IMR-90 (cell line): ENCODE measurements around the gene MRGPRF. TPM values are rescaled to one million over a fixed set of nuclear protein-coding genes. Genes with fewer than 3 reads are reported as not detected.

Experiments
- ATAC-seq: fragments of 200-7000 bp; cut with Tn5 transposase; 2 replicates; pipeline ENCODE4 v1.9.1; 2020; ENCODE audit warnings: low read depth, mild to moderate bottlenecking, moderate library complexity
- BruUV-seq: library from RNA; stranded (reverse); fragments of 400-500 nt; replicated peaks from 2 replicates; lab custom pipeline; 2021; lab: Mats Ljungman, UMichigan
- CTCF ChIA-PET: fragments of 300-600 bp; formaldehyde crosslinking; extraction: SDS; loops from one replicate; lab custom pipeline; 2021; ENCODE audit warnings: antibody characterized with exemption; lab: Yijun Ruan, JAX
- POLR2A ChIA-PET: fragments of 300-600 bp; sonication (Branson Sonifier 250); formaldehyde crosslinking; loops from one replicate; lab custom pipeline; 2022; ENCODE audit warnings: antibody characterized with exemption; ENCODE audit not compliant: unreplicated experiment; lab: Charles Lee
- DNase-seq: peaks from one replicate; pipeline ENCODE4 v3.0.0; 2013
- H2AFZ ChIP-seq: replicated peaks from 2 replicates; pipeline ENCODE3; 2013; ENCODE audit warnings: low read length, mild to moderate bottlenecking; ENCODE audit not compliant: poor library complexity
- H2AK5ac ChIP-seq: 2 replicates; pipeline ENCODE4 v1.6.1; 2013; ENCODE audit warnings: low read depth, low read length, inconsistent platforms
- H2AK9ac ChIP-seq: replicated peaks from 2 replicates; pipeline ENCODE3; 2013; ENCODE audit warnings: mild to moderate bottlenecking, low read depth, low read length, moderate library complexity; ENCODE audit not compliant: poor library complexity
- H2BK120ac ChIP-seq: 2 replicates; pipeline ENCODE4 v1.6.1; 2013; ENCODE audit warnings: low read depth, low read length, inconsistent platforms
- H2BK15ac ChIP-seq: 3 replicates; pipeline ENCODE4 v1.6.1; 2013; ENCODE audit warnings: low read depth, low read length, inconsistent platforms
- H2BK20ac ChIP-seq: 2 replicates; pipeline ENCODE4 v1.6.1; 2013; ENCODE audit warnings: low read depth, mild to moderate bottlenecking, inconsistent platforms, low read length, moderate library complexity
- H2BK5ac ChIP-seq: 2 replicates; pipeline ENCODE4 v1.6.1; 2013; ENCODE audit warnings: mild to moderate bottlenecking, low read depth, low read length, inconsistent platforms; ENCODE audit not compliant: poor library complexity, severe bottlenecking
- H3K14ac ChIP-seq: replicated peaks from 2 replicates; pipeline ENCODE4 v1.6.1; 2013; ENCODE audit warnings: low read depth, low read length, inconsistent platforms
- H3K18ac ChIP-seq: 2 replicates; pipeline ENCODE4 v1.6.1; 2013; ENCODE audit warnings: low read depth, low read length, control low read depth
- H3K23ac ChIP-seq: 2 replicates; pipeline ENCODE4 v1.6.1; 2013; ENCODE audit warnings: low read depth, low read length, inconsistent platforms
- H3K27ac ChIP-seq: 2 replicates; pipeline ENCODE4 v1.5.1; 2013; ENCODE audit warnings: mild to moderate bottlenecking, control low read depth, low read length; ENCODE audit not compliant: insufficient read depth
- H3K27me3 ChIP-seq: 2 replicates; pipeline ENCODE4 v1.6.1; 2013; ENCODE audit warnings: low read length; ENCODE audit not compliant: control insufficient read depth, insufficient read depth
- H3K36me3 ChIP-seq: 2 replicates; pipeline ENCODE4 v1.6.1; 2013; ENCODE audit warnings: low read length, mixed read lengths; ENCODE audit not compliant: control insufficient read depth, insufficient read depth
- H3K4ac ChIP-seq: 2 replicates; pipeline ENCODE4 v1.6.1; 2013; ENCODE audit warnings: low read depth, low read length, inconsistent platforms
- H3K4me1 ChIP-seq: 2 replicates; pipeline ENCODE4 v1.6.1; 2013; ENCODE audit warnings: low read length, mixed read lengths; ENCODE audit not compliant: control insufficient read depth, insufficient read depth
- H3K4me2 ChIP-seq: 2 replicates; pipeline ENCODE4 v1.6.1; 2013; ENCODE audit warnings: low read depth, mild to moderate bottlenecking, control low read depth, low read length, moderate library complexity
- H3K4me3 ChIP-seq: 2 replicates; pipeline ENCODE4 v1.5.1; 2013; ENCODE audit warnings: low read depth, mild to moderate bottlenecking, control low read depth, low read length, moderate library complexity; ENCODE audit not compliant: insufficient read depth
- H3K56ac ChIP-seq: 2 replicates; pipeline ENCODE4 v1.6.1; 2013; ENCODE audit warnings: low read length, inconsistent platforms; ENCODE audit not compliant: insufficient read depth; ENCODE audit errors: extremely low read depth
- H3K79me1 ChIP-seq, 2 experiments: 2 replicates each; pipeline ENCODE4 v1.6.1; 2013; ENCODE audit warnings: low read length in 2 of 2, inconsistent platforms in 1 of 2, low read depth in 1 of 2
- H3K9ac ChIP-seq: 2 replicates; pipeline ENCODE4 v1.6.1; 2013; ENCODE audit warnings: low read depth, low read length, control low read depth
- H3K9me1 ChIP-seq: 2 replicates; pipeline ENCODE4 v1.6.1; 2013; ENCODE audit warnings: low read length, inconsistent platforms; ENCODE audit not compliant: insufficient read depth
- H3K9me3 ChIP-seq: 2 replicates; pipeline ENCODE4 v1.6.1; 2013; ENCODE audit warnings: low read length; ENCODE audit not compliant: control insufficient read depth, insufficient read depth
- H4K20me1 ChIP-seq: 2 replicates; pipeline ENCODE4 v1.6.1; 2013; ENCODE audit warnings: low read length, inconsistent platforms; ENCODE audit not compliant: insufficient read depth
- H4K5ac ChIP-seq: 2 replicates; pipeline ENCODE4 v1.6.1; 2013; ENCODE audit warnings: mild to moderate bottlenecking, low read depth, low read length, control low read depth
- H4K8ac ChIP-seq, 2 experiments: 2 replicates each; pipeline ENCODE4 v1.6.1; 2013; ENCODE audit warnings: low read depth in 2 of 2, low read length in 2 of 2, control low read depth in 1 of 2, inconsistent platforms in 1 of 2
- H4K91ac ChIP-seq: 2 replicates; pipeline ENCODE4 v1.6.1; 2013; ENCODE audit warnings: low read depth, low read length, inconsistent platforms; ENCODE audit not compliant: insufficient read depth
- BHLHE40 ChIP-seq: fragments of 150-350 bp; IDR thresholded peaks from 2 replicates; pipeline ENCODE4 v1.6.1; 2016; ENCODE audit warnings: mild to moderate bottlenecking, low read depth, low read length
- CEBPB ChIP-seq: IDR thresholded peaks from 2 replicates; pipeline ENCODE4 v1.6.1; 2012; ENCODE audit warnings: low read depth, low read length, improper control_type of control experiment
- NFE2L2 ChIP-seq: fragments of 150-350 bp; IDR thresholded peaks from 2 replicates; pipeline ENCODE4 v1.6.1; 2016; ENCODE audit warnings: low read depth, mild to moderate bottlenecking, low read length
- WGBS, 2 experiments: methylation state at CpG; one replicate each; pipeline versions ENCODE4 v1.1.5 to v1.1.7; 2013; ENCODE audit warnings: missing lambda C conversion rate in 2 of 2; ENCODE audit not compliant: insufficient read length in 1 of 2; ENCODE audit errors: extremely low coverage in 2 of 2; 5-methylcytosine and 5-hydroxymethylcytosine counted together
- dilution Hi-C: fragments of 300-500 bp; cut with HindIII; formaldehyde crosslinking; loops from one replicate; pipeline ENCODE4 v1.14.3; 2018; ENCODE audit warnings: low sequenced_read_pairs; ENCODE audit not compliant: unreplicated experiment
- in situ Hi-C: fragments of 300-500 bp; cut with MboI; formaldehyde crosslinking; loops from 3 replicates; pipeline ENCODE4 v1.14.3; 2019; ENCODE audit warnings: low sequenced_read_pairs, inconsistent platforms, mixed read lengths
- intact Hi-C: fragments of 100-400 bp; cut with micrococcal nuclease; formaldehyde crosslinking; loops from 2 replicates; pipeline ENCODE4 v1.10.0; 2022
- polyA plus RNA-seq, 3 experiments: library from polyadenylated mRNA; depleted of rRNA; stranded (reverse); fragments of >200 nt; gene quantifications; 2 replicates each; pipeline ENCODE4 v1.2.3, GENCODE V29; 2012; ENCODE audit warnings: low replicate concordance in 1 of 3
- total RNA-seq: library from RNA; depleted of rRNA; stranded (reverse); fragments of >200 nt; gene quantifications from 2 replicates; pipeline ENCODE4 v1.2.3, GENCODE V29; 2012

The MRGPRF gene
- total and polyA plus RNA-seq, 2 of the 4 experiments (the other 2 are of a cell fraction): 6.3 to 28.8 TPM

DNA sequence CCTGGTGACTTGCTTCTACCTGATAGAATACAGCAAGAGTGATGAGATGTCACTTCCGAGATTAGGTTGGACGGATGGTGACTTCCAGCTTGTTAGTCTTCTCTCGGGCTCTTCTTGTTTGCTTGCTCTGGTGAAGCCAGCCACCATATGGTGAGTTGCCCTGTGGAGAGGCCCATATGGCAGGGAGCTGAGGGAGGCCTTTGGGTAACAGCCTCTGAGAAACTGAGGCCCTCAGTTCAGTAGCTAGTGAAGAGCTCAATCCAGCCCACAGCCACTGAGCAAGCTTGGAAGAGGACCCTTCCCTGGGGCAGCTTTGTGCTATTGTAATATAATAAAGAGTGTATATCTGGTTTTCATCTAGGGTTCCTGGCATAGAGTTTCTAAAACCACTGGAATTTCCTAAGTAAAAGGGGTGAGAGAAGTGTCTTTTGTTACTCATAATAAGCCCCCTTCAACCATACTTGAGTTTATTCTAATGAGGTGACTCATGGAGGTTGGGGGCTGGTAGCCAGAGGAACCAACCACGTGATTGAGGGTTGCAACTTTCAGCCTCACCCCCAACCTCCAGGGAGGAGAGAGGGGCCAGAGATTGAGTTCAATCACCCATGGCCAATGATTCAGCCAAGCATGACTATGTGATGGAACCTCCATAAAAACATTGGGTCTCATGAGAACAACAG, 27.7 kb upstream of the MRGPRF start (continued):
- TF ChIP-seq NFE2L2: no peak
- TF ChIP-seq CEBPB: peak; percentile 40; the same call in 1 of the 2 replicates

DNA sequence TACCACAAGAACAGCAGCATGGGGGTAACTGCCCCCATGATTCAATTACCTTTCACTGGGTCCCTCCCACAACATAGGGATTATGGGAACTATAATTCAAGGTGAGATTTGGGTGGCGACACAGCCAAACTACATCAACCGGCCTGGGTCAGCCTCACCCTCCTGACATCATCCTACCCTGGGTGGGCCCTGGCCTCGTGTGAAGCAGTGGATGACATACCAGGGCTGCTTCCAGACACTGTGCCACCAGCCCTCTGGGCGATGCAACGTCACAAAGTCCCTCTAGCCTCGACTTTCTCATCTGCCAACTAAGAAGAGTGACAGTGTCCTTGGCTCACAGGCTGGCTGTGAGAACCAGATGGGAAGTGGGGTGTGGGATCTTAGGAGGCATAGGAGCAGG, 27.0 kb upstream of the MRGPRF start:
- Histone ChIP-seq H4K5ac (peak overlapping the region; percentile 64; the same call in 1 of the 2 replicates), H3K4me2 (no peak overlapping the region), H2BK15ac (peak overlapping the region; percentile 83; the same call in 2 of the 3 replicates), H3K4ac (peak overlapping the region; percentile 89), H3K23ac (0 out of 2 replicates have a peak overlapping the region, but pooled peaks have one; percentile 63), H3K27ac (peak overlapping the region; percentile 83; the same call in 1 of the 2 replicates), H2AFZ (peak overlapping the region; percentile 71), H3K14ac (peak overlapping the region; percentile 89), H3K36me3 (no peaks in the 10 kb centered on the region), H2AK9ac (peak overlapping the region; percentile 92), H3K4me3 (no peak overlapping the region), H3K9ac (no peak overlapping the region), H2AK5ac (peak overlapping the region; percentile 95), H3K4me1 (peaks cover 25% of the 10 kb centered on the region), H3K79me1 (no peaks in the 10 kb centered on the region), H3K9me1 (peaks cover 17% of the 10 kb centered on the region), H4K20me1 (no peaks in the 10 kb centered on the region), H4K8ac (peak overlapping the region in 1 of 2 experiments; percentile 32; a peak in 1 of 4 replicates), H3K56ac (no peak overlapping the region), H2BK5ac (peak overlapping the region; percentile 66), H2BK20ac (peak overlapping the region; percentile 79), H4K91ac (peak overlapping the region; percentile 84), H3K27me3 (no peaks in the 10 kb centered on the region), H2BK120ac (peak overlapping the region; percentile 87), H3K9me3 (no peaks in the 10 kb centered on the region), H3K18ac (peak overlapping the region; percentile 26)
- ChIA-PET CTCF (interaction anchor here (0.5 to 1.2 kb wide), 2 partner anchors 27 to 55 kb away, joined by 3 to 4 read pairs; partner anchors contain the start of gene MRGPRF), POLR2A (no interaction called here)
- ATAC-seq (no peak), DNase-seq (no peak)
- no CpG with 5 or more reads among the region's 6 CpGs for WGBS, 2 experiments
- dilution Hi-C loops (no loop called here), intact Hi-C loops (no loop called here), in situ Hi-C loops (no loop called here)
- no peak for TF ChIP-seq BHLHE40
- BruUV-seq: no TSS peak
